H1 (cell line): ENCODE results near the gene FKRP. TPM values are rescaled to one million over a fixed set of nuclear protein-coding genes. Genes with fewer than 3 reads are reported as not detected.

Source experiments
- CTCF ChIA-PET: fragments of 300-600 bp; sonication (Branson Sonifier 250); formaldehyde crosslinking; loops from one replicate; lab custom pipeline; 2021; ENCODE audit not compliant: partially characterized antibody; lab: Charles Lee
- POLR2A ChIA-PET: fragments of 300-600 bp; sonication (Branson Sonifier 250); formaldehyde crosslinking; loops from one replicate; lab custom pipeline; 2021; ENCODE audit warnings: inconsistent platforms; ENCODE audit not compliant: partially characterized antibody; lab: Charles Lee
- DNase-seq, 2 experiments: peaks; one replicate each; pipeline versions ENCODE4 v3.0.0 to v3.0.0-alpha.2; 2010 to 2022; ENCODE audit warnings: low spot score in 2 of 2, low read depth in 1 of 2, mixed read lengths in 1 of 2
- FAIRE-seq: peaks from 2 replicates; lab custom pipeline; 2011; peaks lifted over from hg19 to GRCh38; lab: Jason Lieb, UNC
- H2AFZ ChIP-seq: 2 replicates; pipeline ENCODE4 v1.8.1; 2012; ENCODE audit warnings: low read length, inconsistent platforms
- H2AK5ac ChIP-seq: 2 replicates; pipeline ENCODE4 v1.6.1; 2013; ENCODE audit warnings: low read depth, low read length
- H2BK120ac ChIP-seq: replicated peaks from 2 replicates; pipeline ENCODE3; 2013; ENCODE audit warnings: low read depth, low read length, inconsistent platforms
- H2BK12ac ChIP-seq: 2 replicates; pipeline ENCODE4 v1.6.1; 2013; ENCODE audit warnings: low read depth, low read length
- H2BK15ac ChIP-seq: 2 replicates; pipeline ENCODE4 v1.6.1; 2013; ENCODE audit warnings: low read length
- H2BK20ac ChIP-seq: 2 replicates; pipeline ENCODE4 v1.6.1; 2013; ENCODE audit warnings: low read length
- H2BK5ac ChIP-seq: 2 replicates; pipeline ENCODE4 v1.6.1; 2013; ENCODE audit warnings: low read depth, low read length
- H3K14ac ChIP-seq: 2 replicates; pipeline ENCODE4 v1.6.1; 2013; ENCODE audit warnings: inconsistent platforms; ENCODE audit not compliant: insufficient read length
- H3K18ac ChIP-seq: 2 replicates; pipeline ENCODE4 v1.6.1; 2013; ENCODE audit warnings: low read length; ENCODE audit errors: extremely low read depth
- H3K23ac ChIP-seq: 2 replicates; pipeline ENCODE4 v1.6.1; 2013; ENCODE audit warnings: inconsistent platforms; ENCODE audit not compliant: insufficient read length
- H3K23me2 ChIP-seq: 2 replicates; pipeline ENCODE4 v1.6.1; 2013; ENCODE audit warnings: low read depth, low read length
- H3K27ac ChIP-seq: 2 replicates; pipeline ENCODE4 v1.6.1; 2011; ENCODE audit warnings: low read depth, low read length, inconsistent platforms
- H3K27me3 ChIP-seq, 4 experiments: replicated peaks in 1 of 4; 1 replicate in 1 of 4; 2 replicates in 3 of 4; pipeline versions ENCODE4 v1.6.1 to v1.8.1; 2011 to 2013; ENCODE audit warnings: low read length in 3 of 4, mild to moderate bottlenecking in 3 of 4, inconsistent platforms in 2 of 4, mixed read lengths in 2 of 4, moderate library complexity in 1 of 4; ENCODE audit not compliant: control insufficient read depth in 3 of 4, insufficient read depth in 3 of 4; ENCODE audit errors: extremely low read depth in 1 of 4
- H3K36me3 ChIP-seq, 4 experiments: 2 replicates each; pipeline versions ENCODE4 v1.6.1 to v1.8.1; 2011 to 2013; ENCODE audit warnings: mild to moderate bottlenecking in 4 of 4, low read length in 3 of 4, moderate library complexity in 2 of 4, control low read depth in 1 of 4, inconsistent platforms in 1 of 4; ENCODE audit not compliant: insufficient read depth in 4 of 4, control insufficient read depth in 2 of 4
- H3K4ac ChIP-seq: replicated peaks from 2 replicates; pipeline ENCODE3; 2013; ENCODE audit warnings: low read length, low read depth, mixed read lengths, inconsistent platforms; ENCODE audit not compliant: insufficient read length
- H3K4me1 ChIP-seq, 4 experiments: replicated peaks in 1 of 4; 1 replicate in 1 of 4; 2 replicates in 3 of 4; pipeline versions ENCODE4 v1.6.1 to v1.8.1; 2011 to 2013; ENCODE audit warnings: low read length in 3 of 4, inconsistent platforms in 2 of 4, mixed read lengths in 1 of 4; ENCODE audit not compliant: insufficient read depth in 4 of 4, control insufficient read depth in 3 of 4
- H3K4me2 ChIP-seq, 2 experiments: 2 replicates each; pipeline versions ENCODE4 v1.6.1 to v1.8.1; 2011 to 2013; ENCODE audit warnings: low read depth in 2 of 2, low read length in 2 of 2, control low read depth in 1 of 2, inconsistent platforms in 1 of 2, mild to moderate bottlenecking in 1 of 2; ENCODE audit not compliant: insufficient read depth in 1 of 2
- H3K4me3 ChIP-seq, 4 experiments: fragments of 200-600, 300-600 bp in 1 of 4; sonication (generic), shearing (Covaris generic), sonication (Bioruptor Twin) in 1 of 4; 2 replicates each; pipeline versions ENCODE4 v1.5.1 to v1.8.1; 2011 to 2016; ENCODE audit warnings: low read length in 4 of 4, low read depth in 3 of 4, control low read depth in 2 of 4, inconsistent platforms in 2 of 4, mild to moderate bottlenecking in 2 of 4, mixed read lengths in 1 of 4, moderate library complexity in 1 of 4; ENCODE audit not compliant: insufficient read depth in 2 of 4; ENCODE audit errors: extremely low read depth in 1 of 4
- H3K56ac ChIP-seq: replicated peaks from 2 replicates; pipeline ENCODE3; 2013; ENCODE audit warnings: low read depth, mild to moderate bottlenecking, mixed read lengths, low read length, inconsistent platforms; ENCODE audit not compliant: insufficient read length
- H3K79me1 ChIP-seq: 2 replicates; pipeline ENCODE4 v1.6.1; 2013; ENCODE audit warnings: low read depth, low read length, control low read depth
- H3K79me2 ChIP-seq, 2 experiments: 2 replicates each; pipeline versions ENCODE4 v1.6.1 to v1.8.1; 2012 to 2013; ENCODE audit warnings: low read length in 2 of 2, mild to moderate bottlenecking in 2 of 2, inconsistent platforms in 1 of 2; ENCODE audit not compliant: insufficient read depth in 2 of 2, control insufficient read depth in 1 of 2
- H3K9ac ChIP-seq, 4 experiments: replicated peaks in 1 of 4; 1 replicate in 1 of 4; 2 replicates in 3 of 4; pipeline versions ENCODE4 v1.6.1 to v1.8.1; 2011 to 2013; ENCODE audit warnings: low read depth in 3 of 4, low read length in 3 of 4, control low read depth in 2 of 4, mild to moderate bottlenecking in 2 of 4, moderate library complexity in 2 of 4, inconsistent platforms in 1 of 4; ENCODE audit errors: extremely low read depth in 1 of 4
- H3K9me3 ChIP-seq, 2 experiments: 2 replicates each; pipeline versions ENCODE4 v1.6.1 to v1.8.1; 2012 to 2013; ENCODE audit warnings: mild to moderate bottlenecking in 2 of 2, moderate library complexity in 2 of 2, control low read depth in 1 of 2, inconsistent platforms in 1 of 2, low read depth in 1 of 2, low read length in 1 of 2, mixed read lengths in 1 of 2; ENCODE audit not compliant: insufficient read depth in 2 of 2
- H4K20me1 ChIP-seq, 2 experiments: replicated peaks in 1 of 2; 2 replicates each; pipeline versions ENCODE3 to v1.8.1; 2011 to 2013; ENCODE audit warnings: inconsistent platforms in 2 of 2, low read length in 2 of 2, mild to moderate bottlenecking in 1 of 2; ENCODE audit not compliant: insufficient read depth in 2 of 2, control insufficient read depth in 1 of 2
- H4K5ac ChIP-seq: 2 replicates; pipeline ENCODE4 v1.6.1; 2013; ENCODE audit warnings: low read length, low read depth, mixed read lengths, inconsistent platforms; ENCODE audit not compliant: insufficient read length
- H4K8ac ChIP-seq: 2 replicates; pipeline ENCODE4 v1.8.0; 2013; ENCODE audit warnings: mild to moderate bottlenecking, moderate library complexity, low read length, inconsistent platforms; ENCODE audit not compliant: insufficient read depth; ENCODE audit errors: extremely low read depth
- H4K91ac ChIP-seq: replicated peaks from 2 replicates; pipeline ENCODE3; 2013; ENCODE audit warnings: low read length, mixed read lengths, inconsistent platforms; ENCODE audit not compliant: insufficient read length
- CREB1 ChIP-seq: IDR thresholded peaks from 2 replicates; pipeline ENCODE4 v1.6.1; 2012; ENCODE audit warnings: inconsistent platforms
- KDM1A ChIP-seq: fragments of 200-600, 300-600 bp; sonication (generic); IDR thresholded peaks from 2 replicates; pipeline ENCODE4 v1.7.1; 2016; ENCODE audit warnings: mild to moderate bottlenecking, low read length, borderline replicate concordance
- RBBP5 ChIP-seq: IDR thresholded peaks from 2 replicates; pipeline ENCODE4 v1.7.1; 2012; ENCODE audit warnings: low read depth, mild to moderate bottlenecking, inconsistent platforms, low read length, moderate library complexity, borderline replicate concordance
- RFX5 ChIP-seq: IDR thresholded peaks from 2 replicates; pipeline ENCODE4 v1.6.1; 2011; ENCODE audit warnings: low read depth, low read length, improper control_type of control experiment, borderline replicate concordance
- RNF2 ChIP-seq: fragments of 200-900, 300-1000 bp; sonication (generic); IDR thresholded peaks from 2 replicates; pipeline ENCODE4 v1.7.1; 2016; ENCODE audit warnings: borderline replicate concordance, low read depth, mild to moderate bottlenecking, antibody characterized with exemption, low read length; ENCODE audit not compliant: poor library complexity, severe bottlenecking; ENCODE audit errors: missing control alignments
- WGBS, 2 experiments: shearing (Covaris generic) in 1 of 2; methylation state at CpG; one replicate each; pipeline versions ENCODE4 v1.1.6 to v1.1.7; 2013 to 2015; ENCODE audit warnings: low lambda C conversion rate in 2 of 2, mixed read lengths in 2 of 2, inconsistent platforms in 1 of 2, low coverage in 1 of 2, missing lambda C conversion rate in 1 of 2; ENCODE audit not compliant: insufficient replicate concordance in 2 of 2, insufficient coverage in 1 of 2, insufficient read length in 1 of 2; ENCODE audit errors: extremely low coverage in 1 of 2, missing lambda C conversion rate in 1 of 2; 5-methylcytosine and 5-hydroxymethylcytosine counted together
- polyA plus RNA-seq, 7 experiments: library from polyadenylated mRNA; depleted of rRNA in 3 of 7; stranded (reverse) in 5 of 7; unstranded in 2 of 7; fragments of >200 nt in 5 of 7; fragments of 200-250 nt in 2 of 7; gene quantifications; 1 replicate in 5 of 7; 2 replicates in 1 of 7; 4 replicates in 1 of 7; pipeline versions ENCODE4 v1.2.1 to v1.2.3, GENCODE V29; 2011 to 2013; ENCODE audit warnings: missing spikeins in 2 of 7, mixed read lengths in 2 of 7
- total RNA-seq: library from RNA; stranded (reverse); fragmentation: NEBNext Ultra II Directional; extraction: Animal tissue kit (Norgen Biotek cat#: 25700); gene quantifications from 2 replicates; pipeline ENCODE4 v1.2.1, GENCODE V29; 2021

FKRP gene
- total and polyA plus RNA-seq, 2 of the 8 experiments (the other 6 are each of a cell fraction or from before 2014, with no cell fraction given): 17.1 to 24.4 TPM

DNA sequence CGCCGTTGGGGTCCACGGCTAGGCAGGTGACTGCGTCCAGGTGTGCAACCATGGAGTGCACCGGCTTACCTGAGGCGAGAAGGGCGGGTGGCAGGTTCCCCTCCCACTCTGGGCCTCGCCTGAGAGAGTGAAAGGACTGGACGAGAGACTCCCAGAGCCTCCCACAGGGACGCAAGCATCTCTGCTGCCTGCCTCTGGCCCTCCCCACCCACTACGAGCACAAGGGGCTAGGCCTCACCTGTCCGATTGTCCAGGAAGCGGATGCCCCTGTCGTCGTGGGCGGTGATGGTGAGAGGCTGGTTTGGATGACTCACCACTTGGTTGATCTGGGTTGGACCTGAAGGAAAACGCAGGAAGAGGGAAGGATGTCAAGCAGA, 23.9 kb upstream of the FKRP start:
- H3K23me2 ChIP-seq: peaks cover 4% of the 10 kb centered on the region; the same call in 1 of the 2 replicates
- H2BK12ac ChIP-seq: no peak overlapping the region; the same call in 1 of the 2 replicates
- peaks cover 9 to 32% of the 10 kb centered on the region in 2 experiments for H4K20me1 ChIP-seq
- no peak overlapping the region for H3K56ac ChIP-seq
- H3K9ac ChIP-seq: no peak overlapping the region
- H3K27ac ChIP-seq: no peak overlapping the region; the same call in 1 of the 2 replicates
- no peak for FAIRE-seq
- no peak overlapping the region for H2BK20ac ChIP-seq
- H3K79me2 ChIP-seq: peaks cover 0 to 3% of the 10 kb centered on the region in 2 experiments; a peak in 1 of 4 replicates
- no peak overlapping the region for H3K18ac ChIP-seq
- 91% methylated on average over 17 of the region's 17 CpGs; no CpG with 5 or more reads in 1 of the 2 experiments for WGBS, 2 experiments
- H3K4ac ChIP-seq: no peak overlapping the region
- H3K36me3 ChIP-seq: peaks cover 18 to 63% (median 48%) of the 10 kb centered on the region in 4 experiments
- no peak overlapping the region for H3K4me2 ChIP-seq
- CTCF ChIA-PET: interaction anchor here (0.7 to 15.8 kb wide), 14 partner anchors 9 to 105 kb away, joined by 3 to 188 read pairs (median 4); no protein-coding TSS in a partner anchor
- no peaks in the 10 kb centered on the region for H3K27me3 ChIP-seq
- H4K5ac ChIP-seq: no peak overlapping the region
- DNase-seq: no peak
- H3K4me3 ChIP-seq: no peak overlapping the region
- no peak overlapping the region for H2BK15ac ChIP-seq
- H2BK5ac ChIP-seq: peak overlapping the region; percentile 63; the same call in 1 of the 2 replicates
- H3K14ac ChIP-seq: no peak overlapping the region
- peaks cover 0 to 12% (median 2%) of the 10 kb centered on the region in 4 experiments; a peak in 6 of 7 replicates for H3K4me1 ChIP-seq
- no peak overlapping the region for H4K91ac ChIP-seq
- no peaks in the 10 kb centered on the region for H3K9me3 ChIP-seq
- no peak overlapping the region for H4K8ac ChIP-seq
- H2AFZ ChIP-seq: no peak overlapping the region
- POLR2A ChIA-PET: interaction anchor here (1.4 to 1.9 kb wide), 2 partner anchors 19 to 24 kb away, joined by 3 to 4 read pairs; partner anchors contain the start of gene FKRP
- no peak overlapping the region for H2AK5ac ChIP-seq
- no peak overlapping the region for H3K23ac ChIP-seq
- peaks cover 8% of the 10 kb centered on the region; the same call in 1 of the 2 replicates for H3K79me1 ChIP-seq
- no peak overlapping the region for H2BK120ac ChIP-seq
- TF ChIP-seq KDM1A: no peak
- no peak for TF ChIP-seq CREB1
- no peak for TF ChIP-seq RBBP5
- TF ChIP-seq RNF2: no peak
- TF ChIP-seq RFX5: no peak
